ENCODE measurements around the gene ARHGAP27.
A peak's percentile ranks its signal among the peaks of the same experiment; 100 is the strongest.
"Not testable (repeated sequence)": the region's sequence is repeated elsewhere in the genome, so short reads cannot be mapped to it uniquely, and the experiment has no call there.

Gene ARHGAP27

GRCh38 chr17:45432405-45433158 is at the start of gene ARHGAP27:
Gene ARHGAP27, minus strand, starts transcription at chr17:45432870. Its CDS starts 2,591 bp downstream, at chr17:45430279.
- DNase-seq = peak in 2 of 3 experiments; percentile 18 to 37

- DNase-seq = not testable (repeated sequence)
These were observed 49.6 kb upstream of the ARHGAP27 start for GRCh38 chr17:45482317-45482716.

- DNase-seq = not testable (repeated sequence)
These were observed 42.8 kb upstream of the ARHGAP27 start for GRCh38 chr17:45475436-45475835.

- not testable (repeated sequence) for DNase-seq
These were observed 39.6 kb upstream of the ARHGAP27 start for GRCh38 chr17:45472249-45472648.

GRCh38 chr17:45469204-45469563 is 36.5 kb upstream of the ARHGAP27 start:
- DNase-seq = not testable (repeated sequence)

GRCh38 chr17:45468293-45469203 is 35.9 kb upstream of the ARHGAP27 start:
- DNase-seq = not testable (repeated sequence)

- DNase-seq = peak; percentile 30 to 38 (median 38)
These were observed 29.1 kb upstream of the ARHGAP27 start for GRCh38 chr17:45461524-45462327.

GRCh38 chr17:45460422-45460821 is 27.8 kb upstream of the ARHGAP27 start:
- not testable (repeated sequence) for DNase-seq

- not testable (repeated sequence) for DNase-seq
These were observed 21.7 kb upstream of the ARHGAP27 start for GRCh38 chr17:45454341-45454740.

- not testable (repeated sequence) for DNase-seq
These were observed 21.1 kb upstream of the ARHGAP27 start for GRCh38 chr17:45453731-45454130.

GRCh38 chr17:45453225-45453534 is 20.5 kb upstream of the ARHGAP27 start:
- DNase-seq = not testable (repeated sequence)

- DNase-seq = not testable (repeated sequence)
These were observed 19.9 kb upstream of the ARHGAP27 start for GRCh38 chr17:45452329-45453224.

- DNase-seq = not testable (repeated sequence)
These were observed 19.0 kb upstream of the ARHGAP27 start for GRCh38 chr17:45451660-45452059.

GRCh38 chr17:45451131-45451530 is 18.5 kb upstream of the ARHGAP27 start:
- DNase-seq = no peak

- DNase-seq = not testable (repeated sequence)
These were observed 17.1 kb upstream of the ARHGAP27 start for GRCh38 chr17:45449708-45450329.

GRCh38 chr17:45449260-45449659 is 16.6 kb upstream of the ARHGAP27 start:
- DNase-seq = not testable (repeated sequence)

- not testable (repeated sequence) for DNase-seq
These were observed 15.8 kb upstream of the ARHGAP27 start for GRCh38 chr17:45448483-45448882.

- DNase-seq = not testable (repeated sequence)
These were observed 15.4 kb upstream of the ARHGAP27 start for GRCh38 chr17:45448066-45448465.

GRCh38 chr17:45447650-45448049 is 15.0 kb upstream of the ARHGAP27 start:
- not testable (repeated sequence) for DNase-seq

- not testable (repeated sequence) for DNase-seq
These were observed 14.4 kb upstream of the ARHGAP27 start for GRCh38 chr17:45446872-45447625.

Data from NCI-H1417 (cell line).